DOHH2 (cell line): Measurements from ENCODE around the gene U2AF1.
"Not testable (repeated sequence)": the region's sequence is repeated elsewhere in the genome, so short reads cannot be mapped to it uniquely, and the experiment has no call there.

Source experiments
- H3F3A ChIP-seq: fragments of 200-600 bp; sonication (generic), shearing (Covaris generic); 2 replicates; pipeline ENCODE4 v1.6.0; 2016; ENCODE audit warnings: antibody characterized with exemption, mild to moderate bottlenecking; ENCODE audit not compliant: control insufficient read depth, insufficient read depth
- H3K27ac ChIP-seq: fragments of 200-600 bp; sonication (generic); 2 replicates; pipeline ENCODE4 v1.5.1; 2014; ENCODE audit warnings: low read depth, mild to moderate bottlenecking, low read length, moderate library complexity
- H3K27me3 ChIP-seq: fragments of 200-600 bp; sonication (generic); 2 replicates; pipeline ENCODE4 v1.6.1; 2014; ENCODE audit warnings: mild to moderate bottlenecking, low read length, mixed read lengths; ENCODE audit not compliant: control insufficient read depth
- H3K36me3 ChIP-seq: fragments of 200-600 bp; sonication (generic); 2 replicates; pipeline ENCODE4 v1.6.1; 2014; ENCODE audit warnings: mild to moderate bottlenecking, low read length, moderate library complexity, mixed read lengths; ENCODE audit not compliant: control insufficient read depth
- H3K4me1 ChIP-seq: fragments of 200-600 bp; sonication (generic); 2 replicates; pipeline ENCODE4 v1.6.1; 2014; ENCODE audit warnings: mild to moderate bottlenecking, low read length, mixed read lengths; ENCODE audit not compliant: control insufficient read depth
- H3K4me2 ChIP-seq: fragments of 200-600 bp; sonication (generic); 2 replicates; pipeline ENCODE4 v1.6.0; 2014; ENCODE audit warnings: mild to moderate bottlenecking, low read length, moderate library complexity
- H3K4me3 ChIP-seq: fragments of 200-600 bp; sonication (generic); 2 replicates; pipeline ENCODE4 v1.5.1; 2014; ENCODE audit warnings: mild to moderate bottlenecking, low read length, mixed read lengths
- H3K79me2 ChIP-seq: fragments of 200-600 bp; sonication (generic); 2 replicates; pipeline ENCODE4 v1.6.1; 2014; ENCODE audit warnings: mild to moderate bottlenecking, low read length, mixed read lengths; ENCODE audit not compliant: control insufficient read depth
- H3K9me2 ChIP-seq: fragments of 200-600 bp; sonication (generic); replicated peaks from 2 replicates; pipeline ENCODE4 v1.6.1; 2014; ENCODE audit warnings: mild to moderate bottlenecking, low read length, mixed read lengths; ENCODE audit not compliant: control insufficient read depth
- H3K9me3 ChIP-seq: fragments of 200-600 bp; sonication (generic); 2 replicates; pipeline ENCODE4 v1.6.1; 2014; ENCODE audit warnings: antibody characterized with exemption, low read length, mixed read lengths; ENCODE audit not compliant: control insufficient read depth, insufficient read depth
- H4K20me1 ChIP-seq: fragments of 200-600 bp; sonication (generic); 2 replicates; pipeline ENCODE4 v1.6.0; 2014; ENCODE audit warnings: low read depth, mild to moderate bottlenecking, antibody characterized with exemption, low read length, moderate library complexity; ENCODE audit not compliant: control insufficient read depth, insufficient read depth

The U2AF1 gene

DNA sequence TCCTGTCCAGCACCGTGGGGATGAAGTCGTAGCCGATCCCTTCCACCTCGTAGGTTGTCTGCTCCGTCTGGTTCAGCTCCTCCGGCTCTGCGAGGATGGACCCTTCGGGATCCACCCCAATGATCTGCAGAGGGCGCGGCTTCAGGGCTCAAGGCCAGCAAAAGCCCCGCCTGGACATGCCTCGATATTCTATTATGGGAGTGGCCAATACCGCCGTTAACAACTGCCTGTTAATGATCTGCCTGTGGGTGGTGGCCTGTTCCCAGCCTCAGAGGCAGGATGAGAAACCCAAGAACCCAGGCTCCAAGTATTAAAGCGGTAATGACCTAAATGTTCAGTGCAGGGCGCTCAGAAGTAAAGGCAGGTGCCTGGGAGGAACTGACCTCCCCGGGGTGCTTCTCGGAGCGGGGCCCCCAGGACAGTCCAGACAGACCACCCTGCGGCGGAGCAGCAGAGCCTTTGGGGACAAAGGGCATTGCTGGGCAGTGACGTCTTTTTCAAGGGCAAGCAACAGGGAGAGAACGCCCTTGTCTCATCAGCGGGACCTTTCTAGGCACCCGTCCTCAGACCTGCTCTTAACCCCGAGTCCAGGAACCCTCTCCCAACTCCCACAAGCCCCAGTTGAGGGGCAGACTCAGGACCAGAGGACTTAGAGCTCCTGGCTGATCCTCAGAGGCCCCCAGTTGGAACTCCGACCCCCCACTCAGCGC is 44.3 kb downstream of the U2AF1 start:
- H4K20me1 ChIP-seq, H3K4me2 ChIP-seq, H3K9me3 ChIP-seq, H3K4me3 ChIP-seq, H3F3A ChIP-seq, H3K36me3 ChIP-seq, H3K27ac ChIP-seq, H3K27me3 ChIP-seq, H3K9me2 ChIP-seq, H3K79me2 ChIP-seq, H3K4me1 ChIP-seq: not testable (repeated sequence)

DNA sequence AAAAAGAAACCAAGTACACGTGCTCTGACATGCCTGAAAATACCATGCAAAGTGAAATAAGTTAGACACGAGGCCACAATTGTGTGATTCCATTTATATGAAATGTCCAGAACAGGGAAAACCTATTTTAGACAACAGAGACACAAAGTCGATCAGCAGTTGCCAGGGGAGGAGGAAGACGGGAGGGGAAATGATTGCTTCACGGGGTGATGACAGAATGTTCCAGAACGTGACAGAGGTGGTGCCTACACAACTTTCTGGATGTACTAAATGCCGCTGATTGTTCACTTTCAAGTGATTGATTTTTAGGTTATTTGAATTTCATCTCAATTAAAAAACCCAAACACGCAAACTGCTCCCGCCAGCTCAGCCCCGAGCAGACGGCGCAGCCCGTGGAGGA is 54.3 kb downstream of the U2AF1 start:
- H3K4me2 ChIP-seq, H3F3A ChIP-seq, H3K4me3 ChIP-seq, H4K20me1 ChIP-seq, H3K9me3 ChIP-seq, H3K9me2 ChIP-seq, H3K27me3 ChIP-seq, H3K4me1 ChIP-seq, H3K79me2 ChIP-seq, H3K36me3 ChIP-seq, H3K27ac ChIP-seq: not testable (repeated sequence)

DNA sequence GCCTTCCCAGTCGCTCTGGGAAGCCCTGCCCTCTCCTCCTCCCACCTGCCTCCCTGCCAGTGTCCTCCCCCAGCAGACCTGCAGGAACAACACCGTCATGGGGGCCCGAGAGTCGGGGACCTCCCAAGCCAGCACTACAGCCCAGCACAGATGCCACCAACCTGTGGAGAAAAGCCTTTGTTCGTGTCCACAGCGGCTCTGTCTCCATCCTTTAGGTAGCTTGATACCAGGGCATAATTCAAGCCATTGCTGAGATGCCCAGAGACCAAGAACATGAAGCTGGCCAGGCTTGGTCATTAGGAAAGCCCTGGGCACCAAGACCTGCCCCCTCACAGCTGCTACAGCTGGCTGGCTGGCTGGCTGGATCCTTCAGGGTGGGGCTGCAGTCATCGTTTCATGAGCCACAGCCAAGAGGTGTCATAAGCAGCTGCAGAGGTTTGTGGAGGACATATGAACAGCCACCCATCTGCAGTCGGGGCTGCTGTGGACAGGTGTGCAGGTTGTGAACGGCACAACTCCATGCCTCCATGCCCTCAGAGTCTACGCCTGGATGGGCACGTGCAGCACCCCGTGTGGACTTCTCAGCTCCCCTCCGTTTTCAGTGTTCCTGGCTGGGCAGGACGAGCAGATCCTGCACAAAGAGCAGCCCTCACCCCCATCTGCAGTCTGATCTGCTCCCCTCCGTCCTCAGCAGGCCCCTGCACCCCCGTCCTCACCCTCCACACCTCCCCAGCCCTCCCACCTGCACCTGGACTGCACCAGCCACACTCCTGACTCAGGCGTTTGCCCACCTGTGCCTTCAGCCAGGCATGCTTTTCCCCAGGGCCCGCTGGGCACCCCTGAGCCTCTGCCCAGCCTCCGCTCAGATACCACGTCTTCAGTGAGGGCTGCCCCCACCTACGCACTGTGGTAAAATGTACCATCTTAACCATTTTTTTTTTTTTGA is 61.2 kb downstream of the U2AF1 start:
- not testable (repeated sequence) for H3F3A ChIP-seq, H4K20me1 ChIP-seq, H3K27me3 ChIP-seq, H3K36me3 ChIP-seq, H3K9me3 ChIP-seq, H3K4me3 ChIP-seq, H3K4me2 ChIP-seq, H3K79me2 ChIP-seq, H3K27ac ChIP-seq, H3K9me2 ChIP-seq, H3K4me1 ChIP-seq

DNA sequence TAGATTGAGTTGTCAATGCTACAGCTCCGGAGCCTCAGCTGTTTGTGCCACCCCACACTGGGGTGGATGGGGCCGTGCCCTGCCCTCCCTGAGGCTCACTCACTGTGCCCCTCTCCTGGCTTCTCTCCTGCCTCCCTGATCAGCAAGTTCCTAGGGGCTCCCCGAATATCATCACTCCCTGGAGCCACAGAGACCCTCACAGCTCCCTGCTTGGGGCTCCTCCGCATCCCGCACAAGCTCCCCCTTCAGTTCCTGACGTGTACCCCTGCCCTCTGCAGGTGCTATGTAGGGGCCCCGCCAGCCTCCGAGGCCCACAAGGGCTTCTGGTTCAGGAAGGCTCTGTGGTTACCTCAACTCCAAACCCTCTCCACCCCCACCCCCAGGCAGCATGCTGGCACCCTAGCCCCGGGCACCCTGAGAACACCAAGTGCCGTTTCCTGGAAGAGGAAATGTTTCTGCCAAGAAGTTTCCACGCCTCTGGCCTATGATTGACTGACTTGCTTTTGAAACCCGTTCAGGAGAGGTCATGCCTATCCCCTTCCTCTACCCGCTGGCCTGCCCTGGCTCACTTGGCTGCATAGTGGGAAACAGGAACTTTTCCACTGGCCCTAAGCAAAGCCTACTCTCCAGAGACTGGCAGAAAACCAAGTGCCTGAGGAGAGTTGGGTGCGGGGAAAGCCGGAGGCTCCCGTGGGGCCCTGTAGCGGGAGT is 62.0 kb downstream of the U2AF1 start:
- H3K36me3 ChIP-seq, H3K4me2 ChIP-seq, H4K20me1 ChIP-seq, H3K9me3 ChIP-seq, H3K27me3 ChIP-seq, H3K9me2 ChIP-seq, H3F3A ChIP-seq, H3K4me1 ChIP-seq, H3K79me2 ChIP-seq, H3K27ac ChIP-seq, H3K4me3 ChIP-seq: not testable (repeated sequence)

GRCh38 chr21:43044547-43044946 is 62.8 kb downstream of the U2AF1 start:
- not testable (repeated sequence) for H3K36me3 ChIP-seq, H3K27me3 ChIP-seq, H4K20me1 ChIP-seq, H3K27ac ChIP-seq, H3K4me3 ChIP-seq, H3K79me2 ChIP-seq, H3F3A ChIP-seq, H3K9me3 ChIP-seq, H3K9me2 ChIP-seq, H3K4me2 ChIP-seq, H3K4me1 ChIP-seq

- not testable (repeated sequence) for H3K79me2 ChIP-seq, H3K4me1 ChIP-seq, H3K4me3 ChIP-seq, H3K36me3 ChIP-seq, H3K27ac ChIP-seq, H3K9me2 ChIP-seq, H3K9me3 ChIP-seq, H3F3A ChIP-seq, H4K20me1 ChIP-seq, H3K27me3 ChIP-seq, H3K4me2 ChIP-seq
Measured at GRCh38 chr21:43043291-43043690, 64.1 kb downstream of the U2AF1 start.
